Mucosa of rectum (tissue), 2 donors: ENCODE measurements around the gene SORD.

Source experiments
- H3K27ac ChIP-seq, 2 donors: one replicate each; pipeline ENCODE4 v1.7.0; 2013; ENCODE audit warnings: inconsistent platforms in 2 of 2, low read depth in 2 of 2, low read length in 2 of 2
- H3K27me3 ChIP-seq, 2 donors: one replicate each; pipeline ENCODE4 v1.7.0; 2013; ENCODE audit warnings: low read length in 2 of 2; ENCODE audit not compliant: control insufficient read depth in 2 of 2, insufficient read depth in 2 of 2
- H3K36me3 ChIP-seq, 2 donors: one replicate each; pipeline ENCODE4 v1.7.0; 2013; ENCODE audit warnings: low read length in 2 of 2; ENCODE audit not compliant: control insufficient read depth in 2 of 2, insufficient read depth in 2 of 2
- H3K4me1 ChIP-seq, 2 donors: one replicate each; pipeline ENCODE4 v1.7.0; 2013; ENCODE audit warnings: low read length in 2 of 2, mild to moderate bottlenecking in 1 of 2; ENCODE audit not compliant: control insufficient read depth in 2 of 2, insufficient read depth in 2 of 2
- H3K4me3 ChIP-seq, 2 donors: one replicate each; pipeline ENCODE4 v1.7.0; 2013; ENCODE audit warnings: low read length in 2 of 2
- H3K9ac ChIP-seq, 2 donors: one replicate each; pipeline ENCODE4 v1.7.0; 2013; ENCODE audit warnings: low read length in 2 of 2, low read depth in 1 of 2, mild to moderate bottlenecking in 1 of 2
- H3K9me3 ChIP-seq, 2 donors: one replicate each; pipeline ENCODE4 v1.7.0; 2013; ENCODE audit warnings: low read length in 2 of 2; ENCODE audit not compliant: control insufficient read depth in 2 of 2
- donor health status: healthy.
- donor health status: Normal muscosa, but diverticular disease.

SORD gene

DNA sequence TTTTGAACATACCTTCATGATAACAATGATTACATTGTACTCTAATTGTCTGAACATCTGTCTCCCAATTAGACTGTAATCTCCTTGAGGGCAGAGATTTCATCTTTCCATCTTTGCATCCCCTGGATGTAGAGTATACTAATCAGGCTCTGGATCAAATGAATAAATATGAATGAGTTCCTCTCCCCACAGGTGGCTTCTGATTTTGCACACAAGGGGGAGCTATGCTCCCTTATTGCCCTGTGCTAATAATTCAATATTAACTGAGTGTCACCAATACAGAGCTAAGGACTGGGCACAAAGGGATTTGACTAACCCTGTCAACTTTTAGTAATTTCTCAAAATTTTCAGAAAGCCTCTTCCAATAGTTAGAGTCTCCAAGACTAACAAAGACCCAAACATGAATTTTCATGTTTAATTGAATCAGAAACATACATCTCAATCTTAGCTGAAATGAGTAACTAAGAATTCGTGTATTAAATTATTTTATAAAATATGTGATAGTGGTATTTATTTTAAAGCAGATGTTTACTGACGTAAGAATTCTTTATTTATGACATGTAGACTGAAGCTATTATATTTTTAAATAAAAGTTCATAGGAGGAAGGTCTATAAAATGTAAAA, 103.7 kb downstream of the SORD start:
- Histone ChIP-seq H3K36me3 (no peaks in the 10 kb centered on the region), H3K9ac (no peak overlapping the region), H3K9me3 (no peaks in the 10 kb centered on the region), H3K4me1 (peaks cover 3 to 5% of the 10 kb centered on the region in 2 donors), H3K27ac (no peak overlapping the region), H3K4me3 (no peak overlapping the region), H3K27me3 (peaks cover 36 to 40% of the 10 kb centered on the region in 2 donors)
